ENCODE measurements around the gene TOR1B. TPM values are rescaled to one million over a fixed set of nuclear protein-coding genes. Genes with fewer than 3 reads are reported as not detected.
A peak's percentile ranks its signal among the peaks of the same experiment; 100 is the strongest.

Gene TOR1B
- total RNA-seq, 1 donor from 2014 or later = 15.7 TPM

DNA sequence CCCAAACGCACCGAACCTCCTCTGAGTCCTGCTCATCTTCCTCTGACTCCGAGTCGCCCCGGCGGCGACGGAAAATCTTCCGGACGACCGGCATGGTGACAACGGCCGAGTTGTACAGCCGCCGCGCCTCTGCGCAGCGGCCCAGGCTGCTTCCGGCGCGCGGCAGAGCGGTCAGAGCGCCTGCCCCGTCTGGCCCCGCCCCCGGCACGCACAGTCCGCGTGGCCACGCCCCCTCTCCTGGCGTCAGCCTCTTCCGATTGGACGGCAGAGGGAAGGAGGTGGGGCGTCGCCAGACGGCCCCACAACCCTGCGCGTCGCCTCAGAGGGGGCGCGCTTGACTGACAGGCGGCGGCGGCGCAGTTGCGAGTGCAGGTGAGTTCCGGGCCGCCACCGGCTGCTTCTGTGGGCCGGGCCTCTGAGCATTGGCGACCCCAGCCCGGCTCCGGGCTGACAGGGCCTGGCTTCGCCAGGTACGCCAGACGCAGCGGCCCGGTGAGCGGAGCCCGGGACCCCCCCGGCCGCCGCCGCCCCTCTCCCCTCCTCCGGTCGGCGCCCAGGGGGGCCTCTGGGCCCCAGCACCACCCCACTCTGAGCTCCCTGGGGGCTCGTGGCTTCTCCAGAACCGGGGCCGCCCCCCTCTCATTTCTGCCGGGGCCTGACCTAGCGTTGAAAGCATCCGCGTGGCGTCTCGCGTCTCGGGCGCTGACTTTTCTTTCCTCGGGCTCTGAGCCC is 32.3 kb downstream of the TOR1B start, which contains the start of the genes C9orf78 and USP20:
Gene C9orf78, minus strand, starts transcription at position 148 of the 732 bp plus-strand sequence. Its CDS starts 54 bp downstream, at position 94.
Gene USP20, plus strand, starts transcription at position 331 of the 732 bp plus-strand sequence. CDS start 17,098 bp downstream, outside the sequence.
- peak; percentile 99 for ATAC-seq
- intact Hi-C loops (cut with DNase I) = no loop called here

DNA sequence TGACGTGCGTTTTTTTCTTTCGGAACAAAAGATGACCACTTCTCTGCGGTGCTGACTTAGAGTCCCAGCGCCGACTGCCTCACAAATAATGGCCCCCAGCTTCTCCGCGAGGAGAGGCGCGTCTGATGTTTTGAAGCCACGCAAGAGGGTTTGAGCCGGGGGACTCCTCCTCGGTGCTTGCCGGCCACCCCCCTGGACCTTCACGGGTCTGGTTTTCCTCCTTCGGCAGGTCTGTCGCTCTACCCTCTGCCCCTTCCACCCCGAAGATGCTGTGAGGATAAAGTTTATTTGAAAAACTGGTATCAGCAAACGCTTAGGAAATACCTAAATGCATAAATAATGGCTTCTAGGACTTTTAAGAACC is 32.9 kb downstream of the TOR1B start:
- no peak for ATAC-seq
- no peak for DNase-seq (ENCODE audit: low spot score)
- intact Hi-C loops (cut with DNase I) = no loop called here

More for the DNA sequence above, 32.3 kb downstream of the TOR1B start, which contains the start of the genes C9orf78 and USP20:
- peak; percentile 98 for DNase-seq (ENCODE audit: low spot score)

DNA sequence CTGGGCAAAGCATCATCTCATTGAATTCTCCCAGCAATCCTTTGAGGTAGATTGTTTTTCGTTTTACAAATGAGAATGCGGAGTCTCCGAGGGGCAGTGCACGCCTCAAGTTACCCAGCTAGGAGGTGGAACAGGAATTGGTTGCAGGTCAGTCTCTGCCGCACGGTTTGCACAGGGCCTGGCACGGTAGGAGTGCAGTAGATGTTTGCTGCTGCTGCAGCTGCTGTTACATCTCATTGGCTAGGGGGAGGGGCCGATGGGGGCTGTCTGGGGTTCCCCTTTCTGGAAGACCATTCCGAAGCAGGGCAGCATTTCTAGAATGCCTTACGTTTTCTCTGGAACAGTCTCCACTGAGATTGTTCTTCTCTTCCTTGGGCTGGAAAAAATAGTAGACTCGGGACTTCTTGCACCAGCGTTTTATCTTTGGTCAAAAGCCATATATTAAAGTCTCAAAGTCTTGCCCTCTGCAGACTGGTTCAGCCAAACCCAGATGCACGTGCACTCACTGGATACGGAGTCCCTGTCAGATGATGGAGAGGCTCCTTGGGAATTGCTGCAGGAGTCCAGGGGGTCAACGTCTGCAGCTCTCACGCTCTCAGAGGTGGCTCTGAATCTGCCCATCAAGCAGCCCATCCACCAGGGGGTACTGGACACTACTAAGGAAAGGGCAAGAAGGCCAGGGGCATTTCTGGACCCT is 33.5 kb downstream of the TOR1B start:
- DNase-seq (ENCODE audit: low spot score) = no peak
- no peak for ATAC-seq
- intact Hi-C loops (cut with DNase I) = no loop called here

DNA sequence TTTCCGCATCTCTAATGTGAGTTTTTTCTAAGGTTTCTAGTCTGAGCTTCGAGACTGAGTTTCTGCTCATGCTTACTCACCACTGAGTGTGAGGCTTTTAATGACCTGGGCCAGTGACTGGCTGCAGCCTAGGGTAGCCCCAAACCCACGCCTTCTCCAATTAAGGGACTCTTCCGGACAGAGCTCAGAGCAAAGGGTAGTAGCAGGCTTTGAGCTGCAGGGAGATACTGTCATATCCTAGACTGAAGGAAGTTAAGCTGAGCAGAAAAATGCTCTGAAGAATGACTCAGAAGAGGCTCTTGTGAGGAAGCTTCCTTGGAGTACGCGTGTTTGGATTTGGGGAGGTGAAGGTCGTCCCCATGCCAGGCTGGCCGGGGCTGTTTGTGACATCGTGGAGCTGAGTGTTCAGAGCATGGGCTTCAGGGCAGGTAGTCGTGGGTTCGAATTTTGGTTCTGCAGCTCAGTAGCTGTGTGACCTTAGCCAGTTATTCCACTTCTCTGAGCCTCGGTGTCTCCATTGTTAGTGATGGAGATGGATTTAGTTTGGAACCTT is 35.8 kb downstream of the TOR1B start:
- DNase-seq (ENCODE audit: low spot score) (no peak), ATAC-seq (no peak)
- intact Hi-C loops (cut with DNase I) = no loop called here

DNA sequence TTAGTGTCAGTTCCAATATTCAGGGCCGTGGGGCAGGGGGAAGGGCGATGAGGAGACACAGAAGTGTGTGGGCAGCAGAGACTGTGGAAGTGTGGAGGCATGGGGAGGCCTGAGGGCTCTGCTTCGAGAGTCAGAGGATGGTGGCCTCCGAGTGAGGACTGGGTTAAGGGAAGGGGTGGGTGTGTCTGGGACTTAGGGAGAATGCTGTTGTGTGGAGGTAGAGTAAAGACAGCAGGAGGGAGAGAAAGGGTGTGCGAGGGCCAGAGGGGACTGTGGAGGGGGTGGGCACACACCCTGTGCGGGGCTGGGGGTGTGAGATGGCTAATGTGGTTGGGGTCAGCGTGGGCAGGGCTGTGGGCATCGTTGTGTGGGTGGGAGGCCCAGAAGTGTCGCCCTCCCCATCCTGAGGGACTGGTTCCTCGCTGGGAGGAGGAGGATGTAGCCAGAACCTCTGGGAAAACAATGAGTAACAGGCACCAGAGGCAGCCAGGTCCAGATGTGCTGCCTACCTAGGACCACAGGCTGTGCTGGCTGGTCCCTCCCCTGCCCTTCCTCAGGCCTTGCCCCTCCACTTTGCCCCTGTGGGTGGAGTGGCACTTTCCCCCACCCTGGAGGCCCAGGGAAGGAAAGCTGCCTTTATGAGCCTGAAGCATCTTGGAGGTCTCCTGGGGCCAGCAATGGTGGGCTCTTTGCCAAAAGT is 36.5 kb downstream of the TOR1B start:
- intact Hi-C loops (cut with DNase I) = no loop called here
- no peak for DNase-seq (ENCODE audit: low spot score)
- no peak for ATAC-seq

DNA sequence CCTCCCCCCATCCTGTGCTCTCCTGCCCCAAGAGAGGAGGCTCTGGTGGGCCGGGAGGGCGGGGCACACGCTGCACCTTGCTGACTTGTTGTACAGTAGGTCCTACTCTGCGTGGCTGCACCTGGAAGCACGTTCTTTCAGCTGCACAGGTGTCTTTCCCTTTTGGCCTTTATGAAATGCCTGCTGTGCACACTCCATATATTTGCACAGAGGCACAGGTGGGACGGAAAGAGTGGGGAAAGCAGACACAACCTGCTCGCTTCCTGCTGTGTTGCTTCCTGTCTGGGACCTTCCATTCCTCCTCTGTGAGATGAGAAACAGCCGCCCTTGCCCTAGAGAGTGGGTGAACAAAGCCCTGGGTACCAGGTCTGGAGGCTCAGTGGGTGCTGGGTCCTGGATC is 37.0 kb downstream of the TOR1B start:
- intact Hi-C loops (cut with DNase I) = no loop called here
- no peak for ATAC-seq

DNA sequence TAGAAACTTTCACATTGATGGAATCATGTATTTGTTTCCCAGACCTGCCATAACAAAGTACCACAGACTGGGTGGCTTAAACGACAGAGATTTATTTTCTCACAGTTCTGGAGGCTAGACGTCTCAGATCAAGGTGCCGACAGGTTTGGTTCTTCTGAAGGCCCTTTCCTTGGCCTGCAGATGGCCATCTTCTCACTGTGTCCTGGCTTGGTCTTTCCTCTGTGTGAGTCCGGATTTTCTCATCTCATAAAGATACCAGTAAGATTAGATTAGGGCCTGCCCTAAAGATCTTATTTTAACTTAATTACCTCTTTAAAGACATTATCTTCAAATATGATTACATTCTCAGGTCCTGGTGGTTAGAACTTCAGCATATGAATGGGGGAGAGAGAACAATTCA is 38.1 kb downstream of the TOR1B start:
- intact Hi-C loops (cut with DNase I) = no loop called here
- DNase-seq (ENCODE audit: low spot score) (no peak), ATAC-seq (no peak)

More for the DNA sequence above, 37.0 kb downstream of the TOR1B start:
- no peak for DNase-seq (ENCODE audit: low spot score)

DNA sequence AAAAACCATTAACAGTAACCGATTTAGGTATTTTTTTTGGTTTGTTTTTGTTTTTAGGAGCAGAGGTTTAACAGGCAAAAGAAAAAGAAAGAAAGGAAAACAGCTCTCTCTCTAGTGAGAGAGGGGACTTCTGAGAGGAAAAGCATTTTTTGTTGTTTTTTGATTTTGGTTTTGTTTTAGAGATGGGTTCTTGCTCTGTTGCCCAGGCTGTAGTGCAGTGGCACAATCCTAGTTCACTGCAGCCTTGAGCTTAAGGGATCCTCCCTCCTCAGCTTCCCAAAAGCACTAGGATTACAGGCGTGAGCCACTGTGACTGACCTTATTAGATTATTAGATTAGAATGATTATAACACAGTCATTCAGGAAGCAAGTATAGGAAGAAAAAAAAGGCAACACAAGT is 42.4 kb downstream of the TOR1B start:
- no peak for ATAC-seq
- intact Hi-C loops (cut with DNase I) = loop anchor here (5.0 kb wide), 1 partner anchor 1532 kb away; no protein-coding TSS in a partner anchor
- DNase-seq (ENCODE audit: low spot score) = no peak

DNA sequence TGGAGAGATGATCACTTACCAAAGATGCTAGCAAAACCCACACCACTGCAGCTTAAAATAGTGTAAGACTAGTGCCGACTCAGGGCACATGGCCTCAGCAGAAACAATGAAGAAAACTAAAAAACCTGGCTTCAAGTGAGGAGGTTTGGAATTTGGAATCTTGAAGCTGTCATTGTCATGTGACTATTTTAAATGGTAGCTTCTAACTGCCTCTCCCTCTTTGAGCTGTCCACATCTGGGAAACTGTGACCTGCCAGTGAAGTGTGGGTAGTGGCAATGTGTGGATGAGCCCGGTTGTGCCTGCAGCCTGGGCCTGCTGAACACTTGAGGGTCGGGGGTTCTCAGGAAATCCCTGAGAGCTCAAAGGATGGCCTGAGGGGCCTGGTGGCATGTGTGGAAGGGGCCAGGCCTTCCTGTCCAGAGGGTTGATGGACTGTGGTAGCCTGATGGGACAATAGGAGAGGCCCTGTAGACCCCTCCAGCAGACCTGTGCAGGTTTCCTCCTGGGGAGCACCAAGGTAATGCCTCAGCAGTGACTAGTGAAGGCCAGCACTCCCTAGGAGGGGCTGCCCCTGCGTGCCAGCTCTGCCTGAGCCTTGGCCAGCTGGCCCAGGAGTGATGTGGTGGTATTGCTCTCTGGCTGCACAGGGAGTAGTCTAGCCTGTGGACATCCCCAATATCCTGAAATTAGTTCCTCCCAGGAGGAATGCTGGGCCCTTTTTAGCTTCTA is 45.9 kb downstream of the TOR1B start:
- intact Hi-C loops (cut with DNase I) = loop anchor here (5.0 kb wide), 1 partner anchor 1528 kb away; no protein-coding TSS in a partner anchor
- no peak for DNase-seq (ENCODE audit: low spot score)
- ATAC-seq = no peak

DNA sequence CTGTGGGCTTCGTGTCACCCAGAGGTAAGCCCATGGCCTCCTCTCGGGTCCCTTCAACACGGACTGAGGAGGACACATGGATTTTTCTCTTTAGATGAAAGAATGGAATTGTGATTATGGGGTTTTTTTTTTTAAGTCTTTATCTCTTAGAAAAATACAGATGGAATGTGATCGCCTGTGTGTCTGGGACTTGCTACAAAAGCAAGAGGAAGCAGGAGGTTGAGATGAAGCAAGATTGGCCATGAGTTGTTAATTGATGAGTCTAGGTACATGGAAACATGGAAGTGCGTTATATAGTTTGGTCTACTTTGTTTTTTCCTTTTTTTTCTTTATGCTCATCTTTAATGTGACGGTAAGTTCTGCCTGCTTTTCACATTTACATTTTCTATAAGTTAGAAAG is 46.9 kb downstream of the TOR1B start:
- no peak for ATAC-seq
- intact Hi-C loops (cut with DNase I) = loop anchor here (5.0 kb wide), 1 partner anchor 1527 kb away; no protein-coding TSS in a partner anchor
- DNase-seq (ENCODE audit: low spot score) = no peak

DNA sequence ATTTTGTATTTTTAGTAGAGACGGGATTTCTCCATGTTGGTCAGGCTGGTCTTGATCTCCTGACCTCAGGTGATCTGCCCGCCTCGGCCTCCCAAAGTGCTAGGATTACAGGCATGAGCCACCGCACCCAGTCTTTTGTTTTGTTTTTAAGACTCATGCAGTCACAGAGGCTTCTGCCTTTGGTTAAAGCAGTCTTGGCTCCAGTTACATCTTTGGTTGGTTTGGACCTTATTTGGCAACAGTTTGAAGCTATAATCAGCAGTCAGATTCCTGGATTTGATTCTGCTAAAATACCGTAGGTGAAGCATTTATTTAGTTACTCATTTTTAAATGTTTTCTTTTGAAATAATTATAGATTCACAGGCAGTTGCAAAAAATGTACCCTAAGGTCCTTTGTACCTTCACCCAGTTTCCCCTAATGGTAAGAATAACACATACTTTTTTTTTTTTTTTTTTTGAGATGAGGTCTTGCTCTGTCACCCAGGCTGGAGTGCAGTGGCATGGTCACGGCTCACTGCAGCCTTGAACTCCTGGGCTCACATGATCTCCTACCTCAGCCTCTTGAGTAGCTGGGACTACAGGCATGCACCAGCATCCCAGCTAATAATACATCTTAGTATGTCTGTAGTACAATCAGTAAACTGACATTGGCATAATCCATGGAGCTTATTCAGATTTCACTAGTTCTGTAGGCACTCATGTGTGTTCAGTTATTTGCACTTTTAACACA is 48.0 kb downstream of the TOR1B start:
- intact Hi-C loops (cut with DNase I) = no loop called here
- DNase-seq (ENCODE audit: low spot score) (no peak), ATAC-seq (no peak)

DNA sequence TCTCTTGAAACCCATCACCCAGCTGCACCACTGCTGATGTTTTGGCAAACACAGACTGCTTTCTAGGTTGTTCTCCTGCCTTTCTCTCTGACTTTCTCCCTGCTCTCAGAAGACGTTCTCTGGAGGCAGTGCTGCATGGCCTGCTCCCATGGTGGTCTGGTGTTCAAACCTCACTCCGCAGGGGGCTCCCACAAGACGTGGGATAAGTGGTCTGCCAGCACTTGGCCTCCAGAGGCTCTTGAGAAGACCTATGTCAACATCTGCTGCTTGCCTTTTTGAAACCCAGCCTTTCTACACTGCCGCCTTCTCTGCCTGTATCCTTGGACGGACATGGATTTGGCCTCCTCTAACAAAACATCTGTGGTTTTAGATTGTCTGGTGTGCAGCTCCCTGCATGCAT is 48.8 kb downstream of the TOR1B start:
- ATAC-seq = no peak
- intact Hi-C loops (cut with DNase I) = no loop called here
- DNase-seq (ENCODE audit: low spot score) = no peak

DNA sequence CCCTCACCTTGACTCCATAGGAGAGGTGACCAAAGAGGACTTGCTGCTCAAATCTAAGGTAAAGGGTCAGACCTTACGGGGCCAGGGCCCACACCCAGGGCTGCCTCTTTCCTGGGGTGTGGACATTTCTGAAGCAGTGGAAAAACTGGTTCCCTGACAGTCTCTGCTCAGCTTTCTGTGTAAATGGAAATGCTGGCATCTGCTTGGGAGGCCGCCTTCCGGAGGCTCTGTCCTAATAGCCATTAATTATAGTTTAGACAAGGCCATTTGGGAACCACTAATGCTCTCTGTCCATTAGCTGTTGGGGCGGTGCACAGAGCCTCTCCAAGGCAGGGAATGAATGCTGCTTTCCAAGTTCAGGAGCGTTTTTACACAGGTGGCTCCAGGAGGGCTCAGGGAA is 49.6 kb downstream of the TOR1B start:
- no peak for DNase-seq (ENCODE audit: low spot score)
- intact Hi-C loops (cut with DNase I) = no loop called here
- no peak for ATAC-seq

DNA sequence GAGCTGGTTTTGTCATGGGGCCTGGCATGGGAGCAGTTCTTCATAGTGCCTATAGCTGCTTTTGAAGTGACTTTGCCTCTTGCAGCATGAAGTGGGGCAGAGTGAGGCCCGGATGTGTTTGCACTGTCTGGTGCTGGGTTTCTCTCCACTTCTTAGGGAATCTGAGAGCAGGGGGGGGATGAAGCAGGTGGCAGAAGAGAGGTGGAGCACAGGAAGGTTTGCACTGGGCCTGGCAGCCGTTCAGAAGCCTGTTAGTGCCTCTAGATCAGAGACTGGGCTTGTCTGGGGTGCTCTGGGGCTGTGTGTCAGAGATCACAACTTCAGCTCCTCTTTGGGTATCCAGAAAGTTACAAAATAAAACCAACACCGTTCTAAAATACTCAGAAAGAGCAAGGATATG is 50.6 kb downstream of the TOR1B start:
- no peak for DNase-seq (ENCODE audit: low spot score)
- no peak for ATAC-seq
- intact Hi-C loops (cut with DNase I) = no loop called here

DNA sequence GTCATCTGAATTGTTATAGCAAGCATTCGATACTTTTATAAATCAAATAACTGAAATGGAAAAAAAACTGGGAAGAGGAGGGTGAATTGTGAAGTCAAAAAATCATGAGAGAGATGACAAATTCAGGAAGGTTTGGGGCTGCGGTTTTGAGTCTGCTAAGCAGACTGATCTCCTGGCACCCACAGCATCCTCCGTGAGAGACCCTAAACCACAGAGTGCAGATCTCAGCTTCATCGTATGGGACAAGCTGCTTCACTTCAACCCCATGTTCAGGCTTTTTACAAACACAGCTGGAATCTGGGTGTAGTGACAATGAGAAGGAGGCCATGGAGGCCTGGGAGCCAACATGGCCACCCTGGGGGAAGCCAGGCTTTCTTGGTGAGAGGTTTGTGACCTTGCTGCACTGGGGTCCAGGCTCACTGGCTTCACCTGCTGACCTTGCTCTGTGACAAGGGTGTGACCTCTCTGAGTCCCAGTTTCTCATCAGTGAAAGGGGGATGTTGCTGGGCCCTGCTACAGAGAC is 51.7 kb downstream of the TOR1B start:
- intact Hi-C loops (cut with DNase I) = no loop called here
- ATAC-seq (no peak), DNase-seq (ENCODE audit: low spot score) (no peak)

DNA sequence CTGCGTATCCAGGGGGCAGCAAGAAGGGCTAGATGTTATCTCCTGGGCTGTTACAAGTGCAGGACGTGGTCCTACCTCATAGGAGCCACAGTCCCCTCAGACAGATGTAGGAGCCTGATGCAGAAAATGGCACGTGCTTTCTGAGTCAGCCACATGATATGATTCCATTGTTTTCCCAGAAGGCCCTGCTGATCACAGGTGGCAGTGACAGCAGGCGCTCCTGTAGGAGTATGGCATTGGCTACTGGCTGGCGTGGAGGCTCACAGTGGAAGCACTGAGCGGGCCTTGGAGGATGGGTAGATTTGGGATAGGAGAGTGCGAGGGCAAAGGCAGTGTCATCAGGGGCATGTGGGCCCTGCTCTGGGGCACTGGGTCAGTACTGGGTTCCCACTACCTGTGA is 54.2 kb downstream of the TOR1B start:
- no peak for ATAC-seq

DNA sequence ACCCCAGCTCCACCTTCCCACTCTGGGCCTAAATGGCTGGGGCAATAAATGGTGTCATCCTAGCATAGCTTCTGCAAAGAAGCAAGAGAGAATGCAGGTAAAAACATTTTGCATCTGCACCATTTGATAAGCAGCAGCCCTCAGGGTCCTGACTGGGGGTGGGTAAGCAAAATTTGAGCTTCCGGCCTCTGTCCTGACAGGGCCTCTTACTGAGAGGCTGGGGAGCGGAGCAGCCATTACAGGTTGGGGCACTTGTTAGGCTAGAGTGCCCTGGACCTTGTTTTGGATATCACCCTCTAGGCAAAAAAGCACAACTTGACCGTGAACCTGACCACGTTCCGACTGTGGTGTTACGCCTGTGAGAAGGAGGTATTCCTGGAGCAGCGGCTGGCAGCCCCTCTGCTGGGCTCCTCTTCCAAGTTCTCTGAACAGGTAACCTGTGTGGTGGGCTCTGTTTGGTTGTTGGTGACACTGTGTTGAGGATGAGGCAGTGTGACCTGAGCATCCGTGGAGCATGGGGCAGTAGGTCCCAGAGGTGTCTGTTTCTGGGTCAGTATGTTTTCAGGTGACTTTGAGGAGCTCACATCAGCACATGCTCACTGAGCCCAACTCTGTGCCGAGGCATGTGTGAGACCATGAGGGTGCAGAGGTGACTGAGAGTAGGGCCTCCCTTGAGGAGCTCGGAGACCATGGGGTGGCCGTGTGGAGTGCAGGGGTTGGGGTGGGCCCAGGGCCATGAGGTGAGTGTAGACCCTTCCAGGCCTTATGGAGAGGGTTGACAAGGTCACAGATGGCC is 55.4 kb downstream of the TOR1B start:
- ATAC-seq = no peak

More for the DNA sequence above, 54.2 kb downstream of the TOR1B start:
- DNase-seq (ENCODE audit: low spot score) = no peak
- intact Hi-C loops (cut with DNase I) = no loop called here

More for the DNA sequence above, 55.4 kb downstream of the TOR1B start:
- intact Hi-C loops (cut with DNase I) = no loop called here
- DNase-seq (ENCODE audit: low spot score) = no peak
